AG04449 (cell line): ENCODE data around the gene RNF144A.
A peak's percentile ranks its signal among the peaks of the same experiment; 100 is the strongest.

Source experiments
- CTCF ChIA-PET: fragments of 350-600 bp; formaldehyde crosslinking; extraction: SDS; loops from one replicate; lab custom pipeline; 2021; ENCODE audit warnings: antibody characterized with exemption; lab: Yijun Ruan, JAX
- POLR2A ChIA-PET: fragments of 400-600, 350-600 bp; formaldehyde crosslinking; extraction: SDS; loops from one replicate; lab custom pipeline; 2020; ENCODE audit warnings: antibody characterized with exemption, inconsistent platforms; lab: Yijun Ruan, JAX
- DNase-seq: peaks from one replicate; pipeline ENCODE4 v3.0.0-alpha.2; 2010; ENCODE audit warnings: low read depth, low spot score
- H3K4me3 ChIP-seq: 2 replicates; pipeline ENCODE4 v1.5.1; 2011; ENCODE audit warnings: low read depth, mild to moderate bottlenecking, control low read depth, low read length
- CTCF ChIP-seq: IDR thresholded peaks from one replicate; pipeline ENCODE4 v1.5.1; 2011; ENCODE audit warnings: mild to moderate bottlenecking, moderate library complexity, low read length, control low read depth, inconsistent platforms; ENCODE audit not compliant: insufficient read depth; ENCODE audit errors: missing control alignments

Gene RNF144A

GRCh38 chr2:7031547-7032245, 114.5 kb downstream of the RNF144A start:
- ChIA-PET CTCF (interaction anchor here (5.8 kb wide), 1 partner anchor 13 kb away, joined by 34 read pairs; no protein-coding TSS in a partner anchor), POLR2A (no interaction called here)
- TF ChIP-seq CTCF, result no peak
- DNase-seq, result no peak
- H3K4me3 ChIP-seq, result no peak overlapping the region

DNA sequence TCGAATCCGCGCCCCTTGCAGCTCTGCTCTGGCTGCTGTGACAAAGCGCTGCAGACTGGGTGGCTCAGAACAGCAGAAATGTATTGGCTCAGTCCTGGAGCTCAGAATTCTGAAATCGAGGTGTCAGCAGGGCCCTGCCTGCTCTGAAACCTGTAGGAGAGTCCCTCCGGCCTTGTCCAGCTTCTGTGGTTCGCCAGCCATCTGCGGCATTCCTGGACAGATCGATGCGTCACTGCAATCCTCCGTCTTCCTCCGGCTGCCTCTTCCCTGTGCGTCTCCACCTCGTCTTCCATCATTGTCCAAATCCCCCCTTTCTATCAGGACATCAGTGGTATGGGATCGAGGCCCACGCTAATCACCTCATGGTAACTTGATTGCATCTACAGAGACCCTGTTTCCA, 115.2 kb downstream of the RNF144A start:
- DNase-seq, result no peak
- ChIA-PET CTCF (interaction anchor here (5.8 kb wide), 1 partner anchor 12 kb away, joined by 34 read pairs; no protein-coding TSS in a partner anchor), POLR2A (no interaction called here)
- no peak for TF ChIP-seq CTCF
- H3K4me3 ChIP-seq, result no peak overlapping the region

- CTCF ChIA-PET, result no interaction called here
- DNase-seq, result no peak
- H3K4me3 ChIP-seq, result no peak overlapping the region
- no peak for TF ChIP-seq CTCF
- POLR2A ChIA-PET, result no interaction called here
These were observed 116.1 kb downstream of the RNF144A start for GRCh38 chr2:7033136-7033960.

DNA sequence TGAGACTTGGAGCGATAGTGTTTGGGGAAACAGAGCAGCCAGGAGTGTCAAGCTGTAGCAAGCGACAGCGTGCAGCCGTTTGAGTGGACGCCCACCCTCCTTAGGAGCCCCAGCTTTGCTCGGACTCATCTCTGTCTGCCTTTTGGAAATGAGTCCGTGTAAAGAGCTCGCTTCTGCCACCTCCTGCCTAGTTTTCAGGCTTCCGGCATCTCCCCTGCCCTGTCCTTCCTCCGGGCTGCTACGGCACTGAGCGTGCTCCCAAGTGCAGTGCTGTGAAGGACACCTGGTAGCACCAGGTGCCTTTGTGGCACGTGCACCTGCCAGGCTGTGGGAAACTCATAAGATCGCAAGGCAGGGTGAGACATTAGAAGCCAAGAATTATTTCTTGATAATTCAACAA, 117.1 kb downstream of the RNF144A start:
- no peak overlapping the region for H3K4me3 ChIP-seq
- DNase-seq, result no peak
- TF ChIP-seq CTCF, result peak; percentile 13
- ChIA-PET CTCF (interaction anchor here (0.6 to 2.8 kb wide), 4 partner anchors 10 to 1844 kb away, joined by 3 to 27 read pairs (median 5); no protein-coding TSS in a partner anchor), POLR2A (no interaction called here)

DNA sequence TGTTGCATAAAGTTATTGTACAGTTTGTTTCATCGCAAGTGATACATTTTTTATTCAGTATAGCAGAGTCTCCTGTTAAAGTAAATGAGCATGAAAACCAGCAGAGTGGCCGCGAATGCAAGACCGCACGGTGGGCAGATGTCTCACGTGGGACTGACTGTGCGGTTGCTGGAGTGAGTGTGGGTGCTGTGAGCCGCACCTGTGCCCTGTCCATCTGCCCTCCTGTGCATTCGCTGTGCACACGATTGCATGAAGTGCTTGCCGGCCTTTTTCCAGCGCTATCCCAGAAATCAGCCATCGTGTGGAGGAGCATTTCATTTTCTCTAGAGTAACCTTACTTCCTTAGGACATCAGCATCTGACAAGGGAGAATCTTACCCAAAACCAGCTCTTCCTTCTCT, 118.7 kb downstream of the RNF144A start:
- ChIA-PET POLR2A (no interaction called here), CTCF (interaction anchor here (1.2 to 2.8 kb wide), 5 partner anchors 8 to 139 kb away, joined by 3 to 27 read pairs (median 8); no protein-coding TSS in a partner anchor)
- no peak for DNase-seq

More for the DNA sequence above, 118.7 kb downstream of the RNF144A start:
- TF ChIP-seq CTCF, result no peak
- H3K4me3 ChIP-seq, result no peak overlapping the region
